HG03095 (cell line): ENCODE data around the gene TICRR.
"Not testable (repeated sequence)": the region's sequence is repeated elsewhere in the genome, so short reads cannot be mapped to it uniquely, and the experiment has no call there.

ENCODE experiments used
- ATAC-seq: cut with Tn5 transposase; IDR thresholded peaks from one replicate; pipeline ENCODE4 v1.9.1; 2021; ENCODE audit warnings: moderate library complexity; ENCODE audit not compliant: unreplicated experiment

Gene TICRR

DNA sequence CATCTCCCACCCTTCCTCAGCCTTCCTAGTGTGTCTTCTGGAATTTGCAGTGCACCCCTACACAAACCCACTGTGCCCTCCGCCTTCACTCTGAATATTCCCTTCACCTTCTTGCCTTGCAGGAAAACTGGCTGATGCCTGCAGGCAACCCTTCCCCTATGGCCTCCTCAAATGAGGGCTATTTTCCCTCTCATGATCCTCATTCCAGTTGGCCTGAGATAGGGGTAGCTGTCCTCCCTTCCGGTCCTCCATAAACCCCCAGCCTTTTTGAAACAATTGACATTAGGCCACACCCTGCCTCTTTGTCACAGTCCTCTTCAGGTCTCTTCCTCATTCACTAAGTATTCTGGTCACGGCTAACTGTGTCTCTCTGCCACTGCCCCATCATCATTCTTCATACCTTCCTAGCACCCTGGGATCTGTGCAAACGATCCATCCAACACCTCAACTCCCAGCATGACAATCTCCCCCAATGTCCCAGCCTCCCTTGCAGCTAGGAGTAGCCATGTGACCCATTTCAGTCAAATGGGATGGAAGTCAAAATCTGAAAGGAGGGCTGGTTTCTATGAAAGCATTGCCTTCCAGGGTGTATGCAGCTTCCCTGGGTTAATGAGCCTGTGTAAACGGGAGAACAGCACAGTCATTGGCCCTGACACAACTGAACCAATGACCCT is 8.5 kb upstream of the TICRR start:
- ATAC-seq: no peak

- no peak for ATAC-seq
These were observed 6.1 kb upstream of the TICRR start for GRCh38 chr15:89569090-89569745.

GRCh38 chr15:89575656-89576416 is 567 bp downstream of the TICRR start:
- ATAC-seq: peak; percentile 18

- no peak for ATAC-seq
These were observed 1.1 kb downstream of the TICRR start for GRCh38 chr15:89576417-89576773.

DNA sequence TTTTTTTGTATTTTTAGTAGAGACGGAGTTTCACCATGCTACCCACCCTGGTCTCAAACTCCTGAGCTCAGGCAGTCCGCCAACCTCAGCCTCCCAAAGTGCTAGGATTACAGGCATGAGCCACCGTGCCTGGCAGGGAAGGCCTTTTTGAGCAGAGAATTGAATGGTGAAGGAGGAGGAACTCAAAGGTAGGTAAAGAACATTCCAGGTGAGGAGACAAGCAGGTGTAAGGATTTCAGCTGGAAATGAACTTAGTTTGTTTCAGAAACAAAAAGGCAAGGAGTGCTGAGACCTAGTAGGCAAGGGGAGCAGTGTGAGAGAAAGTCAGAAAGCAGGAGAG is 2.5 kb downstream of the TICRR start:
- no peak for ATAC-seq

DNA sequence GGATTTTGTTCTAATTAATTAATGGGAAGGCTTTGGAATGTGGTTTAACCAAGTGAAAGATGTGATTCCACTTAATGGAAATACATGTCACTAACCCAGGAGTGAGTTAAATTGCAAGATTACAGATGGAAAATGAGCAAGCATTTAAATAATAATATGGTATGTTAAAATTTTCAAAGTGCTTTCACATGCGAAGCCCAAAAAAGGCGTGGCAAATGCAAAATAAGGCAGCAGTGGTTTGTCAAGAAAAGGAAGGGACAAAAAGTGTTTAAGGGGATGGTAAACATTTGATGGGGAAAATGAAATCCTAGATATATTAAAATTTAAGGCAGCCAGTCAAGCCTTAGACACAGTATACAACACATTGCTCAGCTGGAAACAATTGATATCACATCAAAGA is 2.9 kb downstream of the TICRR start:
- ATAC-seq: no peak

- ATAC-seq: not testable (repeated sequence)
These were observed 5.5 kb downstream of the TICRR start for GRCh38 chr15:89580747-89581146.

- no peak for ATAC-seq
These were observed 11.4 kb downstream of the TICRR start for GRCh38 chr15:89586651-89587050.

GRCh38 chr15:89587955-89588354 is 12.7 kb downstream of the TICRR start:
- no peak for ATAC-seq

DNA sequence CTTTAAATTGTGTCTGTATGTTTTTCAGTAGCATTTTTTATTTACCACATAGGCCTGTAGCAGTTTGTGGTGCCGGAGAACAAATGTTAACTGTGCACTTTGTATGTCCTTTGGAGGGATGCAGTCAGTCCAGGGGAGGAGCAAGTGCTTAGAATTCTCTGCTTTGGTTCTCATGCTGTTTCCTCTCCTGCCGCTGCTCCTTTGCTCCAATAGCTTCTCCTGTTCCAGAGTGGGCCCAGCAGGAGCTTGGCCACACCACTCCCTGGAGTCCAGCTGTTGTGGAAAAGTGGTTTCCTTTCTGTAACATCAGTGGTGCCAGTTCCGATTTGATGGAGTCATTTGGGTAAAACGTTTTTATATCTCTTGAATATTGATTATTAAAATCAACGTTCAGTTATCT is 16.6 kb downstream of the TICRR start:
- ATAC-seq: no peak

GRCh38 chr15:89593018-89593417 is 17.7 kb downstream of the TICRR start:
- ATAC-seq: no peak

DNA sequence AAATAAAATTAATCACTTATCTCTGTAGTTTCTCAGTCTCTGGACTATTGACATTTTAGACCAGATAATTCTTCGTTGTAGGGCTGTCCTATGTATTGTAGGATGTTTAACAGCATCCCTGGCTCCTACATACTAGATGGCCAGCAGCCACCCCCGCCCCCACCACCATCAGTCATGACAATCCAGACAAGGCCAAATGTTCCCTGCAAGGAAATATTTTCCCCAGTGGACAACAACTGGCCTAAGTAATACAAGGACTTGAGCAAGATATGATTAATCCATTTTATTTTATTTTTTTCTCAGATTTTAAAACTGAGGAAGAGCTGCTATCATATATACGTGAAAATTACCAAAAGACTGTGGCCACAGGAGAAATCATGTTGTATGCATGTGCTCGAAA is 23.8 kb downstream of the TICRR start:
- ATAC-seq: no peak

DNA sequence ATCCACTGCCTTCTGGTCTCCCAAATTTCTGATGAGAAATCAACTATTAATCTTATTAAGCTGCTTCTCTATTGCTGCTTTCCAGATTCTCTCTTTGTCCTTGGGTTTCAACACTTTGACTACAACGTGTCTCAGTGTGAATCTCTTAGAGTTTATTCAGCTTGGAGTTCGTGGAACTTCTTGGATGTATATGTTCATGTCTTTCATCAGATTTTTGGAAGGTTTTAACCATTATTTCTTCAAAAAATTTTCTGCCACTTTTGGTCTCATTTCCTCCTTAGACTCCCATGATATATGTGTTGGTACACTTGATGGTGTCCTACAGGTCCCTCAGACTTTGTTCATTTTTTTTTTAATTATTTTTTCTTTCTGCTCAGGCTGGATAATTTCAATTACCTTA is 36.0 kb downstream of the TICRR start:
- no peak for ATAC-seq

DNA sequence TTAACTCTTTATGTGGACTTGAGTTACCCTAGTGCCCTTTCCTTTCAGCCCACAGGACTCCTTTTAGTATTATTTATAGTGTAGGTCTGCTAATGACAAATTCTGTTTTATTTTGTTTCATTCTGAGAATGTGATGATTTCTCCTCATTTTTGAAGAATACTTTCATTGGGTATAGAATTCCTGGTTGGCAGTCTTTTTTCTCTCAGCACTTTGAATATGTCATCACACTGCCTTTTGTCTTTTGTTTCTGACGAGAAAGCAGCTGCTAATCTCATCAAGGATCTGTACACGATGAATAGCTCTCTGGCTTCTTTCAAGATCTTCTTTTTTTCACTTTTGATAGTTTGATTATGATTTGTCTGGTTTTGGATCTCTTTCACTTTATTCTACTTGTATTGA is 37.8 kb downstream of the TICRR start:
- ATAC-seq: no peak

DNA sequence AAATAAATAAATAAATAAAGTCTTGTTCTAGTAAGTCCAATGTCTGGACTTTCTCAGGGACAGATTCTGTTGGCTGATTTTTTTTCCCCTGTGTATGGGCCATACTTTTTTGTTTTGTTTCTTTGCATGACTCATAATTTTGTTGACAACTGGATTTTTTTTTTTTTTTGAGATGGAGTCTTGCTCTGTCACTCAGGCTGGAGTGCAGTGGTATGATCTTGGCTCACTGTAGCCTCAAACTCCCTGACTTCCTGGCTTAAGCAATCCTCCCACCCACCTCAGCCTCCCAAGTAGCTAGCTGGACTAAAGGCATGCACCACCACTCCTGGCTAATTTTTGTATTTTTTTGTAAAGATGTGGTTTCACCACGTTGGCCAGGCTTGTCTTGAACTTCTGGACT is 38.9 kb downstream of the TICRR start:
- ATAC-seq: no peak

DNA sequence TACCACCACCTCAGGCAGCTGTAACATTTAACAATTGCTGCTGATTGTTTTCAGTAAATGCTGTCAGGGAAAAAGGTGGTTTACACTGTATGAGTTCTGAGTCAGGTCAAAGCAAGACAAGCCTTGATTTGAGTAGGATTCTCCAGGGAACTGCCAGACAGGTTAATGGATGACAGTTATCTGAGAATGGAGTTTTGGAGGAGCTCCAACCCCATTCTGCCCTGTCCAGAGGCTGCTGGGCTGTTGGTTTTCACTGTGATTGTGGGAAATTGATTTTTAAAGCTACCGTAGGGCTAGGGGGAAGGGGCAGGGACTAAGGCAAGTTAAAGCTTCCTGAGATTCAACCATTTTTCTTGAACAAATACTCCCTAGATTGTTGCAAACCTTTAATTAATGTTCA is 39.9 kb downstream of the TICRR start:
- no peak for ATAC-seq

DNA sequence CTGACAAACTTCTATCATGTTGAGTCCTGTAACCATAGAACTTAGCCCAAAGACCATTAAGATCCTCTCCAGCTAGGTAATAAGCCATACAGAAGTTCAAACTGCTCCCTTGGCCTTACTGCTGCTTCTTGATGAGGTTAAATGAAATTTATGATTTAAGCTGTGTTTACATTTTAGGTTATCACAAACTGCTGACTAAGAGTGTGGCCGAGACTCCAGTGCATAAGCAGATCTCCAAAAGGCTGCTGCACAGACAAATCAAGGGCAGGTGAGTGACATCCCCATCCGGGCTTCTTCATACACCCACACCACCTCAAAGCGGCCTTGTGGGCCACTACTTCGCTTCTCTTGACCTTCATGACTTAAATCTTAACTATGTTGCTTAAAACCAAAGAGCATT is 41.0 kb downstream of the TICRR start:
- ATAC-seq: no peak

DNA sequence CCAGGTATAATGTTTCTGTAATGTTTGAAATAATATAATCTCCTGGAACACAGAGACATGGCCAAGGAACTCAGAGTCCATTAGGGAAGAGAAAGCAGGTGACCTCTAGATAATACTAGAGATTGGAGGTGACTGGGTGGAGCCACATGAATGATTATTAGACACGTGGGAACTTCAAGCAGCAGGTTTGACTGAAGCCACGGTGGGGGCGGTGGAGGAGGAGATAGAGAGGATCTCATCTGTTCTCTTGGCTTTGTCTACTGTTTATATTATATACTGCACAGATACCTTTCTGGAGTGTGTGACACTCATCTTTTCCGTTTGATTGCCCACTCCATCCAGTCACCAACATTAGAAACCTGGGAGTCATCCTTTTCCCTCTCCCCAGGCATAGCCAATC is 46.3 kb downstream of the TICRR start:
- no peak for ATAC-seq

GRCh38 chr15:89623165-89623564 is 47.9 kb downstream of the TICRR start:
- no peak for ATAC-seq

- no peak for ATAC-seq
These were observed 50.4 kb downstream of the TICRR start for GRCh38 chr15:89625716-89626115.

DNA sequence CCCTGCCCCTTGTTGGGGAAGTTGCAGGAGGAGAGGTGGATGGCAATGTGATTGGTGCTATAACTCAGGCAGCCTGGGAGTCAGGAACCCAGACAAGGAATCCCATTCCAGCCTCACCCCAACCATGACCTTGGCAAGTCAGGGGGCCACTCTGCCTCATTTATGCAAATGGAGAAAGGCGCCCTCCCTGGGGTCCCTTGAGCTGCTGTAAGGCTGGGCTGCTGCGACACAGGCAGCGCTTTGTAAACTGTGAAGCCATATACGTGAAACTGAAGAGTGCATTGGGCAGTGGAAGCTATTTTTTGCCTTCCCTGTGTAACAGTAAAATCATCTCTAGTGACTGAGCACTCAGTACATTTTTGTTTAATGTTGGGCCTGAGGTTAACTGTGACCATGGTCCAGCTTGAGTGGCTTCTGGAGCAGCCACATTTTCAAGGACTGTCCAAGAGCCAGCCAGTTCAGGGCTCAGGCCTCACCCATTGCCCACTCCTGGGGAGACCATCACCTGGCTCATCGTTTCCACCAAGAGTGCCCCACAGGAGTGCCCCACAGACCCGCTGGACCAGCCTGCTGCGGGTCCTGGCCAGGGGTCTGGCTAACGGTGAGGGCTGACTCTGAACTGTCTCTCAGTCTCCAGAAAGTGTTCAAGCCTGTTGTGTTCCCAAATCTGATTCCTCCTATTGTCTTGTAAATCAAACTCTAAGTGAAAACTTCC is 52.1 kb downstream of the TICRR start:
- ATAC-seq: no peak

DNA sequence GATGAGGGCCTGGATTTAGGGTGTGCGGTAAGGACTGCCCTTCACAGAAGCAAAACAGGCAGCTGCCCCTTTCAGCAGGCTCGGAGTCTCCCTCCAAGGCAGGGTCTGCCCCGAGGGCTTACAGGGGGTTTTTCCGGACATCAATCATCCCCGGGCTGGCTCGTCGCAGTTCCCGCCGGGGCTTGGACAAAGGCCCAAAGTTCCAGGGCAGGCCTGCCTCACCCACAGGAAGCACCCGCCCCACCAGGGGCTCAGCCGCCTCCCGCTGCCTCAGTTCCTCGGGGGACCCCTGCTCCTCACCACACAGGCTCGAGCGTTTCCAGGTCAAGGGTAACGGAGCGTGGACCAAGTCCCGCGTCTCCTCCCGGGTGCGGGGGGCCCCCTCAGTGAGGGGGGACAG is 53.0 kb downstream of the TICRR start:
- no peak for ATAC-seq
